Transverse colon (tissue), 4 donors: ENCODE data around the gene PHF21B.

Experiments
- CTCF ChIP-seq, 5 experiments: fragments of 200-600 bp in 3 of 5; fragments of 450-650 bp in 2 of 5; sonication (generic) in 3 of 5; IDR thresholded peaks; 1 replicate in 2 of 5; 2 replicates in 3 of 5; pipeline ENCODE4 v1.5.1; 2016 to 2017; ENCODE audit warnings: antibody characterized with exemption in 5 of 5, inconsistent platforms in 3 of 5, mild to moderate bottlenecking in 2 of 5, moderate library complexity in 1 of 5
- POLR2AphosphoS5 ChIP-seq, 3 donors: sonication (generic); formaldehyde crosslinking; IDR thresholded peaks; one replicate each; pipeline ENCODE4 v1.6.1; 2016; ENCODE audit warnings: antibody characterized with exemption in 3 of 3

DNA sequence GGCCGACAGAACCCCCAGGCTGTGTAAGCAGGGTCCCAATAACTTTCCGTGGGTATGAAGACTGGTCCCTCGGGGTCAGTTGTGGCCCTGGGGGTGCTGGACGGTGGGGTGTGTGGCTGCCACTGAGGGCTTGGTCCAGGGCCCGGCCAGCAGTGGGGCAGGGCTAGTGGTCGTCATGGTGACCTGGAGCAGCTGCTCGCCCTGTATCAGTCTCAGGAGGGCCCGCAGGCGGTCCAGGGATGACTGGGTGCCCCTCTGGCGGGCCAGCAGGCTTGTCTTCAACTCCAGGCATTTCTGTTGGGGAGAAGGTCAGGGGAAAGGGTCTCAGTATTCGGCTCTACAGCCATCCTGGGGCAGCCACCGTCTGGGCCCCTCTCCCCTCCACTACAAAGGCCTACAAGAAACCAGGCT is 126.8 kb downstream of the PHF21B start:
- TF ChIP-seq CTCF (IDR thresholded peaks at IDR 0.05), result no peak
- TF ChIP-seq POLR2AphosphoS5 (IDR thresholded peaks at IDR 0.05), result no peak
